ENCODE results near the gene QSOX1.

DNA sequence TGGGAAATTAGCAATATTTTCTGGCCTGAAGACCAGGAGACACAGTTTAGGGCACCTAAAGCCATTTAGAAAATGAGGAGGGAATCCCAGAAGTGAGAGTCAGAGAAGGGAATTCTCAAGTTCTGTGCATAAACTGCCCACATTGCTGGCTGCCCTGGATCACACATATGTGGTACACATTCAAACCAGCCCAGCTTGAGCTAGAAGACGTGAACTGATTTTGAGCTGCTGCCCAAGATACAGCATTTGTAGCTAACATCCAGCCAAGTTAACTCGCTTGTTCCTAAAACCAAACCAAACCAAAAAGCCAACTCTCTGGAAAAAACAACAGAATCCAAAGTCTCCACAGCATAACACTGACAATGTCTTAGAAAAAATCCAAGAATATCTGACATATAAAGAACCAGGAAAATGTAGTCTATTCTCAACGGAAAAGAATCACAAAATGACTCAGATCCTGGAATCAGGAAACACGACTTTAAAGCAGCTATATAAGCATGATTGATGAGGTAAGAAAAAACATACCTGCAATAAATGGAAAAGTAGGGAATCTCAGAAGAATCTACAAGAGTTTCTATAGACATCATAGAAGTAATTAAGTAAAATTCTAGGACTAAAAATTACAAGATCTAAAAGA, 18.2 kb upstream of the QSOX1 start:
- TF ChIP-seq, protein P1, sequence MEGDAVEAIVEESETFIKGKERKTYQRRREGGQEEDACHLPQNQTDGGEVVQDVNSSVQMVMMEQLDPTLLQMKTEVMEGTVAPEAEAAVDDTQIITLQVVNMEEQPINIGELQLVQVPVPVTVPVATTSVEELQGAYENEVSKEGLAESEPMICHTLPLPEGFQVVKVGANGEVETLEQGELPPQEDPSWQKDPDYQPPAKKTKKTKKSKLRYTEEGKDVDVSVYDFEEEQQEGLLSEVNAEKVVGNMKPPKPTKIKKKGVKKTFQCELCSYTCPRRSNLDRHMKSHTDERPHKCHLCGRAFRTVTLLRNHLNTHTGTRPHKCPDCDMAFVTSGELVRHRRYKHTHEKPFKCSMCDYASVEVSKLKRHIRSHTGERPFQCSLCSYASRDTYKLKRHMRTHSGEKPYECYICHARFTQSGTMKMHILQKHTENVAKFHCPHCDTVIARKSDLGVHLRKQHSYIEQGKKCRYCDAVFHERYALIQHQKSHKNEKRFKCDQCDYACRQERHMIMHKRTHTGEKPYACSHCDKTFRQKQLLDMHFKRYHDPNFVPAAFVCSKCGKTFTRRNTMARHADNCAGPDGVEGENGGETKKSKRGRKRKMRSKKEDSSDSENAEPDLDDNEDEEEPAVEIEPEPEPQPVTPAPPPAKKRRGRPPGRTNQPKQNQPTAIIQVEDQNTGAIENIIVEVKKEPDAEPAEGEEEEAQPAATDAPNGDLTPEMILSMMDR (IDR thresholded peaks at IDR 0.05; ENCODE audit: insufficient read depth, low read length, poor library complexity, severe bottlenecking): no peak
- TF ChIP-seq EZH2phosphoT487 (conservative IDR thresholded peaks at IDR 0.05; ENCODE audit: low read length): no peak

Data from SU-DHL-6 (cell line).